Mucosa of descending colon (tissue), 3 donors: ENCODE measurements around the gene COL5A1. TPM values are rescaled to one million over a fixed set of nuclear protein-coding genes. Genes with fewer than 3 reads are reported as not detected.
A peak's percentile ranks its signal among the peaks of the same experiment; 100 is the strongest.

Source experiments
- ATAC-seq: fragments of 200-7000 bp; cut with Tn5 transposase; one replicate; pipeline ENCODE4 v1.9.1; 2020; ENCODE audit warnings: mild to moderate bottlenecking, moderate library complexity
- DNase-seq, 3 donors: peaks; one replicate each; pipeline ENCODE4 v3.0.0-alpha.2; 2020
- H3K36me3 ChIP-seq: fragments of 200-600 bp; one replicate; pipeline ENCODE4 v1.8.0; 2021; ENCODE audit warnings: low read depth, mild to moderate bottlenecking
- H3K4me1 ChIP-seq: fragments of 200-600 bp; one replicate; pipeline ENCODE4 v1.8.0; 2021; ENCODE audit warnings: low read depth, mild to moderate bottlenecking
- H3K4me3 ChIP-seq: fragments of 200-600 bp; one replicate; pipeline ENCODE4 v1.8.0; 2021; ENCODE audit warnings: mild to moderate bottlenecking
- H3K9me3 ChIP-seq: fragments of 200-600 bp; one replicate; pipeline ENCODE4 v1.8.0; 2021; ENCODE audit warnings: mild to moderate bottlenecking
- intact Hi-C, 2 donors: fragments of 100-400 bp; cut with DNase I in 1 of 2; cut with micrococcal nuclease in 1 of 2; formaldehyde crosslinking; loops; one replicate each; pipeline versions ENCODE4 v1.11.0 to v1.11.1; 2022; cut with DNase I, micrococcal nuclease
- total RNA-seq, 3 donors: library from RNA; stranded (reverse); fragmentation: NEBNext Ultra II Directional in 2 of 3; extraction: Animal tissue kit (Norgen Biotek cat#: 25700) in 2 of 3; gene quantifications; one replicate each; pipeline versions ENCODE4 v1.2.1 to v1.2.4, GENCODE V29; 2021 to 2023
- TF ChIP-seq, protein P1 (sequence below): fragments of 200-600 bp; IDR thresholded peaks from one replicate; pipeline ENCODE4 v1.8.0; 2022; ENCODE audit warnings: antibody characterized with exemption, mild to moderate bottlenecking
- donor health status: DM: no; HTN: no; CAD: no; lungs with moderate emphysema.
- donor health status: DM: no; HTN: no; CAD: no.
- donor health status: DM: no; HTN: yes; CAD: no.

The COL5A1 gene
- total RNA-seq, 3 donors from 2014 or later, result 8.6 to 62.3 (median 22.2) TPM

DNA sequence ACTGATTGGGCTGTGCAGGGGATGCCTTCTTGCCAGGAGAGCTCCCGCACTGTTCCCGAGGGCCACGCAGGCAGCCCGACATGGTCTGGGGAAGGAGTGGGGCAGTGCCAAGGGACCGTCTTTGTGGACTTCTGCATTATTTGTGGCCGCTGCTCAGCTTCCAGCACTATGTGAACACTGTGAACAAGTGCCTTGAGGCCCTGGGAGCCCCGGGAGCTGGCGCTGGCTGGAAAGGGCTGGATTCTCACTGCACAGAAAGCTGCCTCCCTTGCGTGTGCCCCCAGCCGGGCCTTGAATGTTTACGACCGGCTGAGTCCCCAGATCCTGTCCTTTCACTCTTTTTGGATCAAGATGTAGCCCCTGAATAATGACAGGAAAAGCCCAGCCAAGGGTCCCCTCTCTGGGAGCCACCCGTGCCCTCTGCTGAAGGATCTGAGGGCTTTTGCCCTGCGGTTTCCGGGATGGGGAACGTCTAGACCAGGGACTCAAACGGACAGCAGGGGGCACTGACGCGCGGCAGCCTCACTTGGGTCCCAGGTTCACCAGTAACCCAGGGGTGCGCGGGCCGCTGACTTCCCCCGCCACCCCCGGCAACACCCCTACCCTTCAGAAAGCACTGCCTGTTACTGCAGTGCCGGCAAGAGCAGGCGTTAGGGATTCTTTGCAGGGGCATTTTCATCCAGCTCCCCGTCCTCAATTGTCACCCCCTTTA lies 140.1 kb downstream of the COL5A1 start:
- no peak for DNase-seq
- H3K4me1 ChIP-seq, result no peaks in the 10 kb centered on the region
- intact Hi-C loops, result no loop called here
- no peak for ATAC-seq
- TF ChIP-seq, protein P1, sequence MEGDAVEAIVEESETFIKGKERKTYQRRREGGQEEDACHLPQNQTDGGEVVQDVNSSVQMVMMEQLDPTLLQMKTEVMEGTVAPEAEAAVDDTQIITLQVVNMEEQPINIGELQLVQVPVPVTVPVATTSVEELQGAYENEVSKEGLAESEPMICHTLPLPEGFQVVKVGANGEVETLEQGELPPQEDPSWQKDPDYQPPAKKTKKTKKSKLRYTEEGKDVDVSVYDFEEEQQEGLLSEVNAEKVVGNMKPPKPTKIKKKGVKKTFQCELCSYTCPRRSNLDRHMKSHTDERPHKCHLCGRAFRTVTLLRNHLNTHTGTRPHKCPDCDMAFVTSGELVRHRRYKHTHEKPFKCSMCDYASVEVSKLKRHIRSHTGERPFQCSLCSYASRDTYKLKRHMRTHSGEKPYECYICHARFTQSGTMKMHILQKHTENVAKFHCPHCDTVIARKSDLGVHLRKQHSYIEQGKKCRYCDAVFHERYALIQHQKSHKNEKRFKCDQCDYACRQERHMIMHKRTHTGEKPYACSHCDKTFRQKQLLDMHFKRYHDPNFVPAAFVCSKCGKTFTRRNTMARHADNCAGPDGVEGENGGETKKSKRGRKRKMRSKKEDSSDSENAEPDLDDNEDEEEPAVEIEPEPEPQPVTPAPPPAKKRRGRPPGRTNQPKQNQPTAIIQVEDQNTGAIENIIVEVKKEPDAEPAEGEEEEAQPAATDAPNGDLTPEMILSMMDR, result no peak
- H3K36me3 ChIP-seq, result no peaks in the 10 kb centered on the region
- H3K9me3 ChIP-seq, result no peaks in the 10 kb centered on the region
- H3K4me3 ChIP-seq, result no peak overlapping the region

DNA sequence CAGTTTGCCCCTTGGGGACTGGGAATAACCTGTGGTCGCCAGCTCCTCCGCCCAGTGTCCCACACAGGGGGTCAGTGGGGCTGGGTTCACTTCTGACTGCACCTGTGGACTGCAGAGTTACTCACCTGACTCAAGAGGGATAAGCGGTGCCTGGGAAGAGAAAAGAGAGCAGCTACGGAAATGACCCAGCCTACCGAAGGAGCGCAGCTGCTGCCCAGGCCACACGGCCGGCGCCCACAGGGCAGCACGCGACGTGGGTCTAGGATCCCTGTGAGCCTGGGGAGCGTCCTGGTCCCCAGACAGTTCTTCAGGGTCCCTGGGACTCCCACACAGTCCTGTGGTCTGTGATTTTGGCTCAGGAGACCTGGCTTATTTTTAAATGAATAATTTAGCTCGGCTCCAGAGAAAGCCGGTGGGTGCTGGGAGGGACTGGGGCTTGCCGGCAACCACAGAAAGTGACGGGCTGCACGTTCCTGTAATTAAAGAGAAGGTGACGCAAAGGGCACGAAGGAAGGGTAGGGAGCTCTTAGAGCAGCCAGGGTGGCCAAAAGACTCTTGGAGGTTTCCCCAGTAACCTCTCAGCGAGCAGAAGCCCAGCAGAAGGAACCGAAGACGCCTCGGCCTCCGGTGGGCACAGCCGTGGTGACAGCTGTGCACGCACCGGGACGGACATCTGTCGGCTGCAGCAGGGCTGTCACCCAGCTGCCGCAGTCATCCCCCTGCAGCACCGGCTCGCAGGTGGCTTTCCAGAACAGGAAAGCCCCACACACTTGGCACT lies 141.5 kb downstream of the COL5A1 start:
- ATAC-seq (no peak), DNase-seq (no peak)
- H3K4me1 ChIP-seq, result no peaks in the 10 kb centered on the region
- H3K36me3 ChIP-seq, result no peaks in the 10 kb centered on the region
- TF ChIP-seq, protein P1, result no peak
- H3K4me3 ChIP-seq, result no peak overlapping the region
- no peaks in the 10 kb centered on the region for H3K9me3 ChIP-seq
- intact Hi-C loops, result no loop called here

DNA sequence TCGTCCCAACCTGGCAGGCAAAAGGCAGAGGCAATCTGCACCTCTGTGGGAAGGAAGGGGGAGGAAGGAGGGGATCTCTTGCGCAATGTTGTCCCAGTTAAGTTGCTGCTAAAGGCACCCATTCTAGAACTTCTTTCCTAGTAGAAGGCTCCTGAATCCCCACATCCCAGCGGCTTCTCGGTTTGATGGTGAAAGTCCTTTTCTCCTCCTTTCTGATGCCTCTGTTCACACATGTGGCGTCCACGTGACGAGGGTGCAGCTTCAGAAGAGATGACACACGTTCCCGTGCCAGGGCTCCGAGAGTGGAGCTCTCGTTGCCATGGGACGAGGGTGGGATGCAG lies 142.1 kb downstream of the COL5A1 start:
- no peak overlapping the region for H3K4me3 ChIP-seq
- intact Hi-C loops, result no loop called here
- ATAC-seq (no peak), DNase-seq (no peak)
- no peaks in the 10 kb centered on the region for H3K4me1 ChIP-seq
- H3K36me3 ChIP-seq, result no peaks in the 10 kb centered on the region
- no peaks in the 10 kb centered on the region for H3K9me3 ChIP-seq
- TF ChIP-seq, protein P1, result no peak

- TF ChIP-seq, protein P1, result no peak
- H3K36me3 ChIP-seq, result no peaks in the 10 kb centered on the region
- no peak for DNase-seq
- H3K4me3 ChIP-seq, result no peak overlapping the region
- intact Hi-C loops, result no loop called here
- H3K4me1 ChIP-seq, result no peaks in the 10 kb centered on the region
- no peak for ATAC-seq
- H3K9me3 ChIP-seq, result no peaks in the 10 kb centered on the region
Measured at GRCh38 chr9:134784577-134785305, 143.1 kb downstream of the COL5A1 start.

DNA sequence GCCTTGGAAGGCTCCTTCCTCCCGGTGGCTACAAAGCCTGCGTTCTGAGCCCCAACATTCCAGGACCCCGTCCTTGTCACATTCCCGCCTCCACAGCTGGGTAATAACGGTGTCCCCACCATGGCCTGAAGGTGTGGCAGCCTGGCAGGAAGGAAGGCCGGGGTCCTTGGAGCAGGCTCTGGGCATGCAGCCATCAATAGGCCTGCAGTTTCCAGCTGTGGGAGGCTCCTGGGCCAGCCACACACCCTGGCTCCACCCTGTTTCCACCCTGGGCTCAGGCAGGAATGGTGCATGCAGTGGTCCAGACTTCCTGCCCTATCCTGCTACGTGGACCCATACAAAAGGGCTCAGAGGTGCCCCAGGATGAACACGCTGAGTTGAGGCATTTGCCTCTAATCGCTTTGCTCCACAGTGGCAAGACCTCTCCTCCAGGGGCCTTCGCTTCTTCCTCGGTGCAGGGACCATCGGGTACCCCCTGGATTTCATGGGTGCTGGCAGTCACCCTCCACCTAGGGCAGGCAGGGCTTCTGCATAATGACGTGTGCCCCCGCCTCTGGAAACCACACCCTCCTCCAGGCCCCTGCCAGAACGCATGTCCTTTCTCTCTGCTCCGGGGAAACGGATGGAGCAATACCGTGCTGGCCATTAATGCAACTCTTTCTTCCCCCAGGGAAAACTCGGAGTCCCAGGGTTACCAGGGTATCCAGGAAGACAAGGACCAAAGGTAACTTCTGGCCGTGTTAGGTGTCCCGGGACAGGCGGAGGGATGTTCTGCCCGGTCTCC lies 143.9 kb downstream of the COL5A1 start:
- H3K4me1 ChIP-seq, result no peaks in the 10 kb centered on the region
- H3K36me3 ChIP-seq, result no peaks in the 10 kb centered on the region
- peak; percentile 19 for ATAC-seq
- intact Hi-C loops, result no loop called here
- TF ChIP-seq, protein P1, result no peak
- H3K9me3 ChIP-seq, result no peaks in the 10 kb centered on the region
- no peak overlapping the region for H3K4me3 ChIP-seq
- DNase-seq, result no peak
